Testis (tissue), 2 donors: Measurements from ENCODE around the gene MYO1D.

ENCODE experiments used
- POLR2A ChIP-seq: fragments of 450-650 bp; IDR thresholded peaks from one replicate; pipeline ENCODE4 v1.6.1; 2017; ENCODE audit warnings: antibody characterized with exemption, mild to moderate bottlenecking, moderate library complexity
- TF ChIP-seq, protein P1 (sequence below), 3 experiments: fragments of 450-650 bp in 2 of 3; fragments of 200-600 bp in 1 of 3; sonication (generic) in 1 of 3; IDR thresholded peaks; one replicate each; pipeline ENCODE4 v1.5.1; 2016 to 2019; ENCODE audit warnings: antibody characterized with exemption in 3 of 3, mild to moderate bottlenecking in 2 of 3, moderate library complexity in 1 of 3

- TF ChIP-seq, protein P1, sequence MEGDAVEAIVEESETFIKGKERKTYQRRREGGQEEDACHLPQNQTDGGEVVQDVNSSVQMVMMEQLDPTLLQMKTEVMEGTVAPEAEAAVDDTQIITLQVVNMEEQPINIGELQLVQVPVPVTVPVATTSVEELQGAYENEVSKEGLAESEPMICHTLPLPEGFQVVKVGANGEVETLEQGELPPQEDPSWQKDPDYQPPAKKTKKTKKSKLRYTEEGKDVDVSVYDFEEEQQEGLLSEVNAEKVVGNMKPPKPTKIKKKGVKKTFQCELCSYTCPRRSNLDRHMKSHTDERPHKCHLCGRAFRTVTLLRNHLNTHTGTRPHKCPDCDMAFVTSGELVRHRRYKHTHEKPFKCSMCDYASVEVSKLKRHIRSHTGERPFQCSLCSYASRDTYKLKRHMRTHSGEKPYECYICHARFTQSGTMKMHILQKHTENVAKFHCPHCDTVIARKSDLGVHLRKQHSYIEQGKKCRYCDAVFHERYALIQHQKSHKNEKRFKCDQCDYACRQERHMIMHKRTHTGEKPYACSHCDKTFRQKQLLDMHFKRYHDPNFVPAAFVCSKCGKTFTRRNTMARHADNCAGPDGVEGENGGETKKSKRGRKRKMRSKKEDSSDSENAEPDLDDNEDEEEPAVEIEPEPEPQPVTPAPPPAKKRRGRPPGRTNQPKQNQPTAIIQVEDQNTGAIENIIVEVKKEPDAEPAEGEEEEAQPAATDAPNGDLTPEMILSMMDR (IDR thresholded peaks at IDR 0.05): no peak
- TF ChIP-seq POLR2A: no peak
Measured at GRCh38 chr17:32460054-32460453, 416.9 kb downstream of the MYO1D start.
